ENCODE results near the gene COG2. TPM values are rescaled to one million over a fixed set of nuclear protein-coding genes. Genes with fewer than 3 reads are reported as not detected.
A peak's percentile ranks its signal among the peaks of the same experiment; 100 is the strongest.
"Not testable (repeated sequence)": the region's sequence is repeated elsewhere in the genome, so short reads cannot be mapped to it uniquely, and the experiment has no call there.

Gene COG2
- polyA plus RNA-seq, 1 donor = 47.3 TPM

- no peak for DNase-seq
Observed at GRCh38 chr1:230669543-230669942, 27.3 kb downstream of the COG2 start.

- no peak for DNase-seq
Observed at GRCh38 chr1:230674581-230674980, 32.3 kb downstream of the COG2 start.

- no peak for DNase-seq
Observed at GRCh38 chr1:230677200-230677599, 34.9 kb downstream of the COG2 start.

GRCh38 chr1:230679192-230679591 lies 36.9 kb downstream of the COG2 start:
- no peak for DNase-seq

- no peak for DNase-seq
Observed at GRCh38 chr1:230679825-230680224, 37.5 kb downstream of the COG2 start.

- DNase-seq = no peak
Observed at GRCh38 chr1:230680300-230681025, 38.2 kb downstream of the COG2 start.

GRCh38 chr1:230681599-230681998 lies 39.3 kb downstream of the COG2 start:
- DNase-seq = peak; percentile 42

GRCh38 chr1:230682274-230682673 lies 40.0 kb downstream of the COG2 start:
- no peak for DNase-seq

- no peak for DNase-seq
Observed at GRCh38 chr1:230682882-230683610, 40.8 kb downstream of the COG2 start.

GRCh38 chr1:230684146-230684545 lies 41.9 kb downstream of the COG2 start:
- DNase-seq = no peak

GRCh38 chr1:230684998-230685397 lies 42.7 kb downstream of the COG2 start:
- DNase-seq = no peak

GRCh38 chr1:230686747-230687146 lies 44.5 kb downstream of the COG2 start:
- DNase-seq = no peak

GRCh38 chr1:230690101-230690500 lies 47.8 kb downstream of the COG2 start:
- DNase-seq = no peak

- DNase-seq = no peak
Observed at GRCh38 chr1:230691615-230692014, 49.3 kb downstream of the COG2 start.

GRCh38 chr1:230693221-230693620 lies 50.9 kb downstream of the COG2 start:
- no peak for DNase-seq

GRCh38 chr1:230693777-230694176 lies 51.5 kb downstream of the COG2 start:
- DNase-seq = no peak

GRCh38 chr1:230694464-230694863 lies 52.2 kb downstream of the COG2 start:
- DNase-seq = no peak

GRCh38 chr1:230694991-230695390 lies 52.7 kb downstream of the COG2 start:
- DNase-seq = no peak

- no peak for DNase-seq
Observed at GRCh38 chr1:230696218-230696617, 53.9 kb downstream of the COG2 start.

GRCh38 chr1:230696722-230697437 lies 54.6 kb downstream of the COG2 start:
- no peak for DNase-seq

- DNase-seq = no peak
Observed at GRCh38 chr1:230698130-230698529, 55.8 kb downstream of the COG2 start.

- not testable (repeated sequence) for DNase-seq
Observed at GRCh38 chr1:230698964-230699363, 56.7 kb downstream of the COG2 start.

GRCh38 chr1:230699716-230700115 lies 57.4 kb downstream of the COG2 start:
- no peak for DNase-seq

Data from left kidney (tissue), 2 donors.